Thyroid gland (tissue), 4 donors: ENCODE data around the gene CACNA1B. TPM values are rescaled to one million over a fixed set of nuclear protein-coding genes. Genes with fewer than 3 reads are reported as not detected.

Experiments
- DNase-seq, 2 donors: peaks; one replicate each; pipeline ENCODE4 v3.0.0-alpha.2; 2019
- H3K27ac ChIP-seq, 3 donors: fragments of 200-600 bp; sonication (generic); 1 replicate in 2 of 3; 2 replicates in 1 of 3; pipeline ENCODE4 v1.5.1; 2016 to 2019; ENCODE audit warnings: mild to moderate bottlenecking in 1 of 3, moderate library complexity in 1 of 3
- H3K27me3 ChIP-seq: fragments of 200-600 bp; sonication (generic); one replicate; pipeline ENCODE4 v1.5.1; 2019
- H3K36me3 ChIP-seq, 2 donors: fragments of 200-600 bp; sonication (generic); one replicate each; pipeline ENCODE4 v1.5.1; 2016 to 2019
- H3K4me1 ChIP-seq, 2 donors: fragments of 200-600 bp; sonication (generic); one replicate each; pipeline ENCODE4 v1.5.1; 2017 to 2019
- H3K4me3 ChIP-seq, 3 donors: fragments of 200-600 bp; sonication (generic); replicated peaks in 1 of 3; 1 replicate in 2 of 3; 2 replicates in 1 of 3; pipeline ENCODE4 v1.5.1; 2016; ENCODE audit warnings: mild to moderate bottlenecking in 1 of 3
- H3K9me3 ChIP-seq: fragments of 200-600 bp; sonication (generic); one replicate; pipeline ENCODE4 v1.5.1; 2017
- POLR2A ChIP-seq, 2 donors: fragments of 450-650 bp; IDR thresholded peaks; one replicate each; pipeline ENCODE4 v1.6.1; 2017; ENCODE audit warnings: antibody characterized with exemption in 2 of 2, mild to moderate bottlenecking in 2 of 2, moderate library complexity in 1 of 2
- WGBS, 2 donors: methylation state at CpG; one replicate each; pipeline ENCODE4 v1.1.5; 2017; 5-methylcytosine and 5-hydroxymethylcytosine counted together
- intact Hi-C: fragments of 100-400 bp; cut with DNase I; formaldehyde crosslinking; loops from one replicate; pipeline ENCODE4 v1.15.1; 2023
- total RNA-seq, 4 donors: library from RNA; depleted of rRNA; stranded (reverse); fragments of >200 nt; gene quantifications; one replicate each; pipeline ENCODE4 v1.2.3, GENCODE V29; 2016
- TF ChIP-seq, protein P1 (sequence below), 6 experiments: fragments of 200-600 bp in 3 of 6; fragments of 450-650 bp in 3 of 6; sonication (generic) in 3 of 6; IDR thresholded peaks; one replicate each; pipeline ENCODE4 v1.5.1; 2016 to 2019; ENCODE audit warnings: antibody characterized with exemption in 6 of 6, mild to moderate bottlenecking in 2 of 6, inconsistent platforms in 1 of 6, moderate library complexity in 1 of 6

CACNA1B gene
- total RNA-seq, 4 donors from 2014 or later, result 0.13 to 0.68 (median 0.35) TPM

DNA sequence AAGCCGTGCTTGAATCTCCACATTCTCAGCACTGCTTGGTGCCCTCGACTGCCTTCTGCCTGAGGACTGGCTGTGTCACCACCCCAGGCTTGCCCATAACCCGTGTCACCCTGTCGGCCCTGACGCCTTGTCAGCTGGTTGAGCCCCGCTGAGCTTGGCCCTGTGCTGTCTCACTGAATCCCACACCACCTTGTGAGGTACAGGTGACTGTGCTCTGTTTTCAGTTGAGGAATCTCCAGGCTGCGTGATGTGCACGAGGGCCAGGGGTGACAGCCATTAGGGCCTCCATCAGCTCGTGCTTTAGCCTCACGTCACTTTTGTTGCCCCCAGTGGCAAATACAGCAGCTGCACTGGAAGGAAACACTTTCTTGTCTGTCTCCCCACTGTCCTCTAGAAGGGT, 90.7 kb downstream of the CACNA1B start:
- H3K4me1 ChIP-seq, result no peaks in the 10 kb centered on the region
- WGBS, 2 donors, result 33 to 79% methylated on average over 5 to 10 of the region's 10 CpGs
- no peak for DNase-seq
- H3K9me3 ChIP-seq, result no peaks in the 10 kb centered on the region
- H3K36me3 ChIP-seq, result no peaks in the 10 kb centered on the region
- no peak for TF ChIP-seq POLR2A (IDR thresholded peaks at IDR 0.05)
- TF ChIP-seq, protein P1, sequence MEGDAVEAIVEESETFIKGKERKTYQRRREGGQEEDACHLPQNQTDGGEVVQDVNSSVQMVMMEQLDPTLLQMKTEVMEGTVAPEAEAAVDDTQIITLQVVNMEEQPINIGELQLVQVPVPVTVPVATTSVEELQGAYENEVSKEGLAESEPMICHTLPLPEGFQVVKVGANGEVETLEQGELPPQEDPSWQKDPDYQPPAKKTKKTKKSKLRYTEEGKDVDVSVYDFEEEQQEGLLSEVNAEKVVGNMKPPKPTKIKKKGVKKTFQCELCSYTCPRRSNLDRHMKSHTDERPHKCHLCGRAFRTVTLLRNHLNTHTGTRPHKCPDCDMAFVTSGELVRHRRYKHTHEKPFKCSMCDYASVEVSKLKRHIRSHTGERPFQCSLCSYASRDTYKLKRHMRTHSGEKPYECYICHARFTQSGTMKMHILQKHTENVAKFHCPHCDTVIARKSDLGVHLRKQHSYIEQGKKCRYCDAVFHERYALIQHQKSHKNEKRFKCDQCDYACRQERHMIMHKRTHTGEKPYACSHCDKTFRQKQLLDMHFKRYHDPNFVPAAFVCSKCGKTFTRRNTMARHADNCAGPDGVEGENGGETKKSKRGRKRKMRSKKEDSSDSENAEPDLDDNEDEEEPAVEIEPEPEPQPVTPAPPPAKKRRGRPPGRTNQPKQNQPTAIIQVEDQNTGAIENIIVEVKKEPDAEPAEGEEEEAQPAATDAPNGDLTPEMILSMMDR (IDR thresholded peaks at IDR 0.05), result no peak
- no peak overlapping the region for H3K27ac ChIP-seq
- no peaks in the 10 kb centered on the region for H3K27me3 ChIP-seq
- intact Hi-C loops, result no loop called here
- no peak overlapping the region for H3K4me3 ChIP-seq

DNA sequence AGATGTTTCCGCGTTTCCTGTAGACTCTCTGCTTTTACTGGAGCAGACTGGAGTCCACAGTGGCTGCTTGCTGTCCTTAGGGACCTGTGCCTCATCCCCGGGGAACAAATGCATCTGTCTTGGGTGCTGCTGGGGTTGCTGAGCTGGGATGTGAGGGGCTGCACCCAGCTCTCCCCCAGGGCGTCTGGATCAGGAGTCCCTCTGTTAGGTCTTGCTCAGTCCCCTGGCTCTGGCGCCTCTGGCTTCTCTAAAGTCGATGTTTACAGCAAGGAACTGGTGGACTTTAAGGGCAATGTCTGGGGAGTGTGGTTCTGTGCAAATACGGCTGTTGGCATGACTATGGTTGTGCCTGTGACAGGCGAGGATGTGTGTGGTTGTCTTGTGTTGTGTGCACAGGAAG, 91.4 kb downstream of the CACNA1B start:
- Histone ChIP-seq H3K4me1 (no peaks in the 10 kb centered on the region), H3K27me3 (no peaks in the 10 kb centered on the region), H3K36me3 (no peaks in the 10 kb centered on the region), H3K9me3 (no peaks in the 10 kb centered on the region), H3K27ac (no peak overlapping the region), H3K4me3 (no peak overlapping the region)
- intact Hi-C loops, result no loop called here
- DNase-seq, result no peak
- 79 to 81% methylated on average over 6 to 8 of the region's 8 CpGs for whole genome bisulfite sequencing, 2 donors
- TF ChIP-seq POLR2A (IDR thresholded peaks at IDR 0.05), result no peak
- TF ChIP-seq, protein P1 (IDR thresholded peaks at IDR 0.05), result no peak

GRCh38 chr9:137969685-137970084, 92.1 kb downstream of the CACNA1B start:
- no peak for DNase-seq
- 74 to 75% methylated on average over 2 to 3 of the region's 3 CpGs for WGBS, 2 donors
- Histone ChIP-seq H3K27me3 (no peaks in the 10 kb centered on the region), H3K4me3 (no peak overlapping the region), H3K27ac (no peak overlapping the region), H3K4me1 (no peaks in the 10 kb centered on the region), H3K9me3 (no peaks in the 10 kb centered on the region), H3K36me3 (no peaks in the 10 kb centered on the region)
- no peak for TF ChIP-seq POLR2A (IDR thresholded peaks at IDR 0.05)
- TF ChIP-seq, protein P1 (IDR thresholded peaks at IDR 0.05), result no peak
- intact Hi-C loops, result no loop called here

DNA sequence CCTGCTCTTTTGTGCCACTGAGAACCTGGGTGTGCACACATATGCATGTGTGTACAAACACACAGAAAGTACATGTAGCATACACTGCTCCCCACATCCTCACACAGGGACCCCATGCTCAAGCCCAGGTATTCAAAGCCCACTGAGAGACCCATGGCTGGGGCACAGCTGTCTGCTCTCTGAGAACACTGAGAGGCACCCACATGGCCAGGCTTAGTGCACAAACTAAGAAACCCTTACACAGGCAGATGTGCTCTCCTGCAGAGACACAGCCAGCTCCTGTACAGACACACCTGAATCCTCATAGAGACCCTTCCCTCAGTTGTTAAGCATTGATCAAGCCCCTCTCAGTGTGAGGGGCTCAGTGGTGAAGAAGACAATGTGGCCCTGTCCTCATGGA, 92.5 kb downstream of the CACNA1B start:
- intact Hi-C loops, result no loop called here
- no peaks in the 10 kb centered on the region for H3K9me3 ChIP-seq
- no peak for DNase-seq
- no peaks in the 10 kb centered on the region for H3K4me1 ChIP-seq
- no peak for TF ChIP-seq POLR2A (IDR thresholded peaks at IDR 0.05)
- TF ChIP-seq, protein P1 (IDR thresholded peaks at IDR 0.05), result no peak
- H3K36me3 ChIP-seq, result no peaks in the 10 kb centered on the region
- H3K27ac ChIP-seq, result no peak overlapping the region
- no peak overlapping the region for H3K4me3 ChIP-seq
- no peaks in the 10 kb centered on the region for H3K27me3 ChIP-seq

DNA sequence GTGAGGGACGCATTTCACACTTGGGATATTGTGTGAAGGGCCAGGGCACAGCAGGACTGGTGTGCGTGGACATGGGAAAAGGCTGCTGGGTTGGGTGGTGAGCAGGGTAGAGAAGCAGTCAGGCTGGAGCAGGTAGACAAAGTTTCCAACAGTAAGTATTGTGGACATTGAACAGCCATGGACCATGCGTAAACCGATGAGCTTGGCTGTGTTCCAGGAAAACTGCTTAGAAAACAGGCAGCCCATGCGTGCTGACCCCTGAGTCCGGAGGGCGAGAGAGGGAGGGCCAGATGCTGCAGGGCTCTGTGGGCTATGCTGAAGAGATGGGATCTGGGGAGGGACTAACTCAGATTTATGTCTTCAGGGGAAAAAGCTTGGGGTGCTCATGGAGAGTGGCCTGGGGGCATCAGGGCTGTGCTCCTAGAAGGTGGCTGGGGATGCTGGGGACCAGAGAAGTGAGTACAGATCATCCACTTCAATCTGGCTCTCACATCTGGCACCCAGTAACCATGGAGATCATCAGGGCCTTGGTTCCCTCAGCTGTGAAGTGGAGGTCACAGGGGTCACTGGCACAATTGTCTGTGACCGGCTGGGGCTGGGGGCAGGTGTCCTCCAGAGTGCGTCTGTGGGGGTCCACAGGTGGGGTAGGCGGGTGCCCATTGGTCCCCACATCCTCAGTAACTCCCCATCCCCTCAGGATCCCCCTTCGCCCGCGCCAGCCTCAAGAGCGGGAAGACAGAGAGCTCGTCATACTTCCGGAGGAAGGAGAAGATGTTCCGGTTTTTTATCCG, 93.3 kb downstream of the CACNA1B start:
- no peaks in the 10 kb centered on the region for H3K9me3 ChIP-seq
- H3K4me1 ChIP-seq, result no peaks in the 10 kb centered on the region
- 57 to 66% methylated on average over 12 to 15 of the region's 18 CpGs for WGBS, 2 donors
- no peak for DNase-seq
- intact Hi-C loops, result no loop called here
- no peak overlapping the region for H3K4me3 ChIP-seq
- H3K27me3 ChIP-seq, result no peaks in the 10 kb centered on the region
- H3K27ac ChIP-seq, result no peak overlapping the region
- TF ChIP-seq POLR2A (IDR thresholded peaks at IDR 0.05), result no peak
- TF ChIP-seq, protein P1 (IDR thresholded peaks at IDR 0.05), result no peak
- no peaks in the 10 kb centered on the region for H3K36me3 ChIP-seq
